NT2/D1 (cell line): ENCODE data around the gene XYLT1.

Experiments
- SUZ12 ChIP-seq: IDR thresholded peaks from 2 replicates; pipeline ENCODE4 v1.6.1; 2011; ENCODE audit not compliant: insufficient read length, insufficient read depth; ENCODE audit errors: extremely low read depth
- YY1 ChIP-seq: IDR thresholded peaks from 2 replicates; pipeline ENCODE4 v1.6.1; 2011; ENCODE audit not compliant: insufficient read length, insufficient read depth
- ZNF274 ChIP-seq: IDR thresholded peaks from 2 replicates; pipeline ENCODE4 v1.6.1; 2011; ENCODE audit warnings: mild to moderate bottlenecking, low read depth, low read length

DNA sequence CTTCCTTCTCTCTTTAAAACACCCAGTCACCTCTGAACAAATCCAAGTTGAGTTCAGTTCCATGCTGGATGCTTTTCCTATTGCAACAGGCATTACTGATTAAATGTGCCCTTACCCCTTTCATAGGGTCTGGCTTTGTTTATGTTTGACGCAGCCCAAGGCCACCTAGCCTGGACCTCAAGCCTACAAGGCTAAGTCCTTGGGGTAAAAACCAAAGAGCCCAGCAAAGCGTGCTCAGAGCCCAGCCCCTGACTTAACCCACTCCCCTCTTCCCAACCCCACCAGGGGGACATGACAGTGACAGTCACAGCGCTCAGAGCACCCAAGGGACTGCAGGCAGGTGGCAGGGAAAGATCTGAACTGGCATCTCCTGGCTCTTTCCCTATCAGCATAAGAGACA, 200.6 kb downstream of the XYLT1 start:
- no peak for TF ChIP-seq ZNF274
- no peak for TF ChIP-seq YY1
- no peak for TF ChIP-seq SUZ12
